NCI-H128 (cell line): ENCODE data around the gene CARS1.

Source experiments
- DNase-seq: peaks from one replicate; lab custom pipeline; 2025; ENCODE audit not compliant: unreplicated experiment; lab: John Stamatoyannopoulos, UW

The CARS1 gene

GRCh38 chr11:3010521-3011275 lies 46.5 kb downstream of the CARS1 start:
- no peak for DNase-seq

- no peak for DNase-seq
These were observed 47.2 kb downstream of the CARS1 start for GRCh38 chr11:3010004-3010403.

GRCh38 chr11:3009481-3009880 lies 47.7 kb downstream of the CARS1 start:
- no peak for DNase-seq

GRCh38 chr11:3008746-3009336 lies 48.4 kb downstream of the CARS1 start:
- DNase-seq = no peak

- no peak for DNase-seq
These were observed 49.7 kb downstream of the CARS1 start for GRCh38 chr11:3007404-3008010.

- no peak for DNase-seq
These were observed 50.5 kb downstream of the CARS1 start for GRCh38 chr11:3006505-3007260.

GRCh38 chr11:3004481-3004880 lies 52.7 kb downstream of the CARS1 start:
- no peak for DNase-seq

GRCh38 chr11:3003396-3004231 lies 53.6 kb downstream of the CARS1 start:
- no peak for DNase-seq

GRCh38 chr11:3002871-3003270 lies 54.4 kb downstream of the CARS1 start:
- DNase-seq = no peak

- DNase-seq = no peak
These were observed 54.8 kb downstream of the CARS1 start for GRCh38 chr11:3002351-3002861.

- DNase-seq = no peak
These were observed 55.7 kb downstream of the CARS1 start for GRCh38 chr11:3001496-3001895.

- no peak for DNase-seq
These were observed 56.9 kb downstream of the CARS1 start for GRCh38 chr11:3000032-3000961.

GRCh38 chr11:2999464-2999998 lies 57.7 kb downstream of the CARS1 start:
- DNase-seq = no peak

- no peak for DNase-seq
These were observed 59.0 kb downstream of the CARS1 start for GRCh38 chr11:2998073-2998850.

- DNase-seq = no peak
These were observed 59.8 kb downstream of the CARS1 start for GRCh38 chr11:2997406-2997805.

- no peak for DNase-seq
These were observed 60.2 kb downstream of the CARS1 start for GRCh38 chr11:2996976-2997375.

GRCh38 chr11:2995893-2996554 lies 61.2 kb downstream of the CARS1 start:
- DNase-seq = no peak

- DNase-seq = no peak
These were observed 62.1 kb downstream of the CARS1 start for GRCh38 chr11:2995031-2995561.
